ENCODE results near the gene TUBB4A. TPM values are rescaled to one million over a fixed set of nuclear protein-coding genes. Genes with fewer than 3 reads are reported as not detected.
A peak's percentile ranks its signal among the peaks of the same experiment; 100 is the strongest.

Gene TUBB4A
- total RNA-seq, 3 donors from 2014 or later, result 0.26 to 14.6 (median 0.82) TPM

- peak; percentile 74 for ATAC-seq
Measured at GRCh38 chr19:6521718-6522646, 19.9 kb upstream of the TUBB4A start.

GRCh38 chr19:6519289-6519688 lies 17.2 kb upstream of the TUBB4A start:
- ATAC-seq (no peak), DNase-seq (no peak)
- Histone ChIP-seq H3K36me3 (ENCODE audit: low read depth) (no peaks in the 10 kb centered on the region), H3K4me3 (no peak overlapping the region), H3K9me3 (no peaks in the 10 kb centered on the region), H3K4me1 (ENCODE audit: low read depth) (no peaks in the 10 kb centered on the region)
- intact Hi-C loops (cut with DNase I, micrococcal nuclease), result loop anchor here in 1 of 2 donors (10.0 kb wide), 1 partner anchor 116 kb away; no protein-coding TSS in a partner anchor
- no peak for TF ChIP-seq CTCF (IDR thresholded peaks at IDR 0.05)

More at GRCh38 chr19:6521718-6522646, 19.9 kb upstream of the TUBB4A start:
- TF ChIP-seq CTCF (IDR thresholded peaks at IDR 0.05), result no peak
- H3K9me3 ChIP-seq, result no peaks in the 10 kb centered on the region
- H3K36me3 ChIP-seq (ENCODE audit: low read depth), result no peaks in the 10 kb centered on the region
- peak; percentile 46 to 81 (median 49) for DNase-seq
- intact Hi-C loops (cut with DNase I, micrococcal nuclease), result no loop called here
- no peak overlapping the region for H3K4me3 ChIP-seq
- H3K4me1 ChIP-seq (ENCODE audit: low read depth), result no peaks in the 10 kb centered on the region

DNA sequence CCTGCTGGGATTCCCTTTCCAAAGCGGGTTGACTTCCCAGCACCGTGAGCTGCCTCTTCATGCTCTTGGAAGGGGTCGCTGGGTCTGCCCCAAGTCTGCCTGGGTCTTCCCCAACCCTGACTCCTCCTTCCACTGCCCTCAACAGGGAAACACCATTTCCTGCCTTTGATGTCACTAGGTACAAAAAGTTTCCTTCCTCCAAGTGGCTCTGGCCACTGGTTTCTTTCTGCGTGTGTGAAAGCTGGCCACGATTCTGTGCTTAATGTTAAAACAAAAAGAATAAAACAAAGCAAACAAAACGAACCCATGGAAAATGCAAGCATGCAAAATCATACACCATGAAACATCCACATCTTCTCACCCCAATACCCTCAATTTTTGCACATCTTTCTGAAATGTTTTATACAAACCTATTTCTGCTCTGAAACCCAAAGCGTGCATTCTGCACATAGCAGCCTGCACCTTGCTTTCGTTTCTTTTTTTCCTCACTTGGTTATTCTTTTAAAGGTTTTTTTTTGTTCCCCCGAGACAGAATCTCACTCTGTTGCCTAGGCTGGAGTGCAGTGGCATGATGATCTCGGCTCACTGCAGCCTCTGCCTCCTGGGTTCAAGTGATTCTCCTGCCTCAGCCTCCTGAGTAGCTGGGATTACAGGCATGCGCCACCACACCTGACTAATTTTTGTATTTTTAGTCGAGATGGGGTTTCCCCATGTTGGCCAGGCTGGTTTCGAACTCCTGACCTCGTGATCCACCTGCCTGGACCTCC lies 16.2 kb upstream of the TUBB4A start:
- Histone ChIP-seq H3K4me1 (ENCODE audit: low read depth) (no peaks in the 10 kb centered on the region), H3K9me3 (no peaks in the 10 kb centered on the region), H3K36me3 (ENCODE audit: low read depth) (no peaks in the 10 kb centered on the region), H3K4me3 (no peak overlapping the region)
- DNase-seq (no peak), ATAC-seq (no peak)
- intact Hi-C loops (cut with DNase I, micrococcal nuclease), result loop anchor here in 1 of 2 donors (10.0 kb wide), 1 partner anchor 116 kb away; no protein-coding TSS in a partner anchor
- TF ChIP-seq CTCF (IDR thresholded peaks at IDR 0.05), result no peak

DNA sequence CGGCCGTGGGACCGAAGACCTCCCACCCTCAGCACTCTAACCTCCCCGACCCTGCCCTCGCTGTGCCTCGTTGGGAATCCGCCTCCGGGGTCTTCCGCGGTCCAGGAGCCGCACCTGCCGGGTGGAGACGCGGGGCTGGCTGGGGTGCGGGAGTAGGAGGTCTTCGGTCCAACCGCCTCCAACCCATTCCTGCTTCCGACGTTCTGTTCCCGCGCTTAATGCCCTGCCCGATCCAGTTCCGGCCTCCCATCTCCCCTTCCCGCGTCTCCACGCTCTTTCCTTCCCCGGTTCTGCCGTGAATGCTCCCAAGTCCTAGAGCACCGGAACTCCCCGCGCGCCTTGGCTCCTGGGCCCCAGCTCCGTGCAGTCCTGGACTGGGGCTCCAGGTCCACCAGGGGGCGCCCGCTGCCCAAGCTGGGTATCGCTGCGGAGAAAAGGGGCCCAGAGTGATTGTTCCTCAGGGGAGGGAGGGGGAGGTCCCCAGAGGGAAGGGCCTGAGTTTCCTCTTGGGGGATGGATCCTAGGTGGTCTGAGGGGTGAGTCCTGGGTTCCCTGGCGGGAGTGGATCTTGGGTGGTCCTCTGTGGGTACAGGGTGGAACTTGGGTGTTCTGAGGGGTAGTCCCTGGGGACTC lies 14.7 kb upstream of the TUBB4A start:
- H3K4me3 ChIP-seq, result peak overlapping the region; percentile 26
- no peaks in the 10 kb centered on the region for H3K36me3 ChIP-seq (ENCODE audit: low read depth)
- no peaks in the 10 kb centered on the region for H3K4me1 ChIP-seq (ENCODE audit: low read depth)
- TF ChIP-seq CTCF (IDR thresholded peaks at IDR 0.05), result peak; percentile 97
- DNase-seq, result peak; percentile 92 to 95 (median 94)
- ATAC-seq, result peak; percentile 90
- no peaks in the 10 kb centered on the region for H3K9me3 ChIP-seq
- intact Hi-C loops (cut with DNase I, micrococcal nuclease), result loop anchor here in 1 of 2 donors (10.0 kb wide), 1 partner anchor 118 kb away; no protein-coding TSS in a partner anchor

- intact Hi-C loops (cut with DNase I, micrococcal nuclease), result loop anchor here in 1 of 2 donors (10.0 kb wide), 1 partner anchor 119 kb away; no protein-coding TSS in a partner anchor
- Histone ChIP-seq H3K36me3 (ENCODE audit: low read depth) (no peaks in the 10 kb centered on the region), H3K4me3 (peak overlapping the region; percentile 26), H3K4me1 (ENCODE audit: low read depth) (no peaks in the 10 kb centered on the region), H3K9me3 (no peaks in the 10 kb centered on the region)
- DNase-seq, result peak; percentile 93 to 95 (median 95)
- no peak for TF ChIP-seq CTCF (IDR thresholded peaks at IDR 0.05)
- peak; percentile 93 for ATAC-seq
Measured at GRCh38 chr19:6516018-6516658, 14.0 kb upstream of the TUBB4A start.

Data from mucosa of descending colon (tissue), 3 donors.